ENCODE measurements around the gene MYH3.
"Not testable (repeated sequence)": the region's sequence is repeated elsewhere in the genome, so short reads cannot be mapped to it uniquely, and the experiment has no call there.

Gene MYH3

DNA sequence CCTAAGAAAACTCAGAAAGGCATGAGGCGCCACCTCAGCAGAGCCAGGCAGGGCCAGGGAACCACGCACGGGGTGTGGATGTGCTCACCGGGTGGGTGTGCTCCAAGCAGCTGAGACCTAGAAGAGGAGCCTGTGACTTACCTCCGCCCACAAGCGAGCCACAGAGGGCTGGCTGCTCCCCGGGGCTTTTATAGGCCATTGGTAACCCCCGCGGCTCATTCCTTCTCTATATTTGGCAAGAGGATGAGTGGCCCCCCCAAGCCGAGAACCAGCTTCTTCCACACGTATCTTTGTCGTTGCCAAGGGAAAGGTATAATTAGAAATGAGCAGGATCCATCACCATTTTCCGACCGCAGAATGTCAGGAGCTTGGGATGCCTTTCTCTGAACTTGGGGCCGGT is at the start of gene MYH3:
MYH3 (minus strand) TSS at position 162 of the 400 bp plus-strand sequence. CDS start 2,245 bp downstream, outside the sequence.
- DNase-seq = no peak

DNA sequence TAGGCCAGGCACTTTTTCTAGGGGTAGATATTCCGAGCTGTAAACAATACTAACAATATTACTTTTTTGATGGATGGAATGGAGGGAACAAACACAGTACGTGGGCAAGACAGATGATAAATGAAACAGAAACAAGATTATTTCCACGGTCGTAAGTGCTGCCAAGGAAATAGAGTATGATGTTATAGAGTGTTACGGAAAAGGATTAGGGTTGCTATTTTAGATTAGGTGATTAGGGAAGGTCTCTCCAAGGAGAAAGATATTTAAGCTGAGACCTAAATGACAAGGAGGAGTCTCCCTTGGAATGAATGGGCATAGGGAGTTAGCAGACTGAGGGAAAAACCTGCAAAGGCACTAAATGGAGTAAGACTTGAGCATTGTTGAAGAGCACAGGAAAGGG is 48.6 kb upstream of the MYH3 start:
- DNase-seq = no peak

DNA sequence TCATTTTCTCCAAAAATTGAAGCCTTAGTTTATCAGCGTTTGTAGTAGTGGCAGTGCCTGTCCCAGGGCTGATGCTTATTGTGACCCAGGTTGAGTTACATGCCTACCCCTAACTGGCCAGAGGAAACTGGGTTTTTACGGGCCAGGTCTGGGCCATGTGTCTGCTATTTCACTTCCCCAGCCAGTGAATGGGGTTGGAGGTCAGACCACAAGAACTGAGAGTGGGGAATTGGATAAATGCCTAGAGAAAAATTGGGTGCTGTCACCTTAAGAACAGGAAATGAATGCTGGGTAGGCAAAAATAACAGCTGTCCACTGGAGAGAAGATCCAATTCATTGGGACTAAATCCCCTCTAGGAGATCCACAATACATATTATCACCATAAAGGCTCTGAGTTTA is 45.5 kb upstream of the MYH3 start:
- no peak for DNase-seq

DNA sequence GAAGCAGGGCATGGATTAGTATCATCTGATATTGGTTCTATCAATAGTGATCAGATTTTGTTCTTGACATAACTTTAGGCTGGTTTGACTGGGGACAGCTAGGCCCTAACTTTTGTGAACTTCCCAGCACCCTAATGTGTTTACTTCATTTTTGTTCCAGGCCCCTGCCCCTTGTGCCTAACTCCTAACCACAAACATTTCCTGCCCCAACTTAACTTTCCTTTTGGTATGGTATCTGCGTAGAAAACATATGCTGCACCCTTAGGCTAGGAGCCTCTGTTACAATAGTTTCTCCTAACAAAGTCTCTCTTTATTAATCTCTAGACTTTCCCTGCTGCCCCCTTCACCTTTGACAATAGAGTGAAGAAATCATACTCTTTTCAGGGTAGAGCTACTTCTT is 42.7 kb upstream of the MYH3 start:
- peak; percentile 46 for DNase-seq

DNA sequence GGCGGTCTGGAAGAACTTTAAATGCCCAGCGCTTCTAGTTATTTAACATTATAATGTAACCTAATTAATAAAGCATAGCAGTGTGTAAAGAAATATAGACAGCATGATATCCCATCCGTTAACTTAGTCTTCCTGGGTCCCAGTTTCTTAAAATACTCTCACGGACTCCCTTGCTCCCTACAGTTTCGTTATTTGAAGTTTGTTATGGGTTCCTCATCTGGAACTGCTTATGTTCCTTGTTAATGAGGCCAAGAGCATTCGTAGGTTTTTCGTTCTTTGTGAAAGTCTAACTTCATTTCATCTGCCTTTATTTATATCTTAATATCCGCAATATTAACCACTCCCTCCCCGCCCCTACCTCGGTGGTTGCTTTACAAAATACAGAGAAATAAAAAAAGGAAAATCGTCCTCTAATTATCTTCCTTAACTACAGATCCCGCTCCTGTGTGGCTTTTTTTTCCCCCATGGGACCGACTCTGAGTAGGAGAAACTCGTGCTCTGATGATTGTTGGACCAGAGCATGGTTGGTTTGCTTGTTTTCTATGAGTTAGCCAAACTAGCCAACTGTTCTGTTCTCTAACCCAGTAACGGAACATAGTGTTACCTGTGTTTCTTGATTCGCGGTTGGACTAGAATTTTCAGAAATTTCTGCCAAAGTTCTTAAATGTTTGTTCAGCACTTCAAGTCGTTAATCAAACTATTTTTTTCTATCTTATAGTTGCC is 41.1 kb upstream of the MYH3 start:
- DNase-seq = peak; percentile 18

DNA sequence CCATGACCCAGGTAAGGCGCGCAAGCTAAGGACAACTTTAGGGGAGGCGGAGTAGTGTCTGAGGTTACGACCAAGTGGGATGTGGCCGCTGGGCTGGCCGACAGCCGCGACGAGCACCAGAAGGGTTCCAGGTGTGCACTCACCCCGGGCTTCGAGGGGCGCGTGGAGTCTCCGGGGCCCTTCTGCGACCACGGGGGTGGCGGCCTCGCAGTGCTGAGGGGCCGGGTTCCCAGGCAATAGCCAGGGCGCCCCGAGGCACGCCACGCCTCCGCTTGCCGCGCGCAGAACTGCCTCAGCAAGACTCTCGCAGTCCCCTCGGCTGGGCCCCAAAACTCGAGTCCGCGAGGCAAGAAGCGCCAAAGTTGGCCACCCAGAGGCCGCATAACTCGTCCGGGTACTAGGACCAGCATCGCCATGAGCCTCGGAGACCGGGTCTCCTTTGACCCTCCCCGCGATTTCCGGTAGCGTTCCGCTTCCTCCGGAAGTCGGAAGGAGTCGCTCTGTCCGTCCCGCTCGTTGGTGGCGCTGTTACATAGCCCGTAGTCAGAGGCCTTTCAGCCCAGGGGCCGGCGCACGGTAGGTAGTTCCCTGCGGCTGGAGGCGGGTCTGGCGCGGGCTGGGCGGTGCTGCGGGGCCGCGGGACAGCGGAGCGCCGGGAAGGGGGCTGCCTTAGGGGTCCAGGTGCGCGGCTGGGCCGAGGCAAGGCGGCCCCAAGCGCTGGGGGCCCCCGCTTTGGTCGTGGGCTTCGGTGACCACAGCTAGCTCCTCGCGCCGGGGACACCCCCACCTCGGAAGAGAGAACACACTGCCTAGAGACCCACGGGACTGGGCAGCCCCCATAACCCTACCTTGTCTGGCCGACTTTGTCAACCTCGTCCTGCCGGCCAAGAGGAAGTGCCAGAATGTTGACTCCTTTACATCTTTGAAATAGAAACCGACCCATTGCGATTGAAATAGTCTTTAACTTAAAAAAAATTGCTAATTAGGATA is 40.3 kb upstream of the MYH3 start, which contains the start of the genes ADPRM and SCO1:
ADPRM (plus strand) TSS at position 503 of the 990 bp plus-strand sequence. CDS start 7,333 bp downstream, outside the sequence.
SCO1 (minus strand) TSS at position 442 of the 990 bp plus-strand sequence; CDS start at position 416, 26 bp downstream.
- peak; percentile 96 for DNase-seq

DNA sequence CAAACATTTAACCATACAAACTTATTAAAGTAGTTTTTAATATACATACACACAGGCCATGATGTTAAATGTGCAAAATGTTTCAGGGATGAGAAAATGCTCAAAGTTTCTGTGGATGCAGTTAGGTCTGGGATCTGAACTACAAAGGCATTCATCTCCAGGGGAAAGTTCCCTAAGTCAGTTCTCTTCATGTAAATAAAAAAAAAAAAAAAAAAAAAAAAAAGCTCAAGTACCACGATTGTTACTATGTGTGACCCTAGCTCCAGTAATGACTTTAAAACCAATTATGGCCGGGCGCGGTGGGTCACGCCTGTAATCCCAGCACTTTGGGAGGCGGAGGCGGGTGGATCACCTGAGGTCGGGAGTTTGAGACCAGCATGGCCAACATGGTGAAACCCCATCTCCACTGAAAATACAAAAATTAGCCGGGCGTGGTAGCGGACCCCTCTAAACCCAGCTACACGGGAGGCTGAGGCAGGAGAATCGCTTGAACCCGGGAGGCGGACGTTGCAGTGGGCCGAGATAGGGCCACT is 38.8 kb upstream of the MYH3 start:
- DNase-seq = not testable (repeated sequence)

DNA sequence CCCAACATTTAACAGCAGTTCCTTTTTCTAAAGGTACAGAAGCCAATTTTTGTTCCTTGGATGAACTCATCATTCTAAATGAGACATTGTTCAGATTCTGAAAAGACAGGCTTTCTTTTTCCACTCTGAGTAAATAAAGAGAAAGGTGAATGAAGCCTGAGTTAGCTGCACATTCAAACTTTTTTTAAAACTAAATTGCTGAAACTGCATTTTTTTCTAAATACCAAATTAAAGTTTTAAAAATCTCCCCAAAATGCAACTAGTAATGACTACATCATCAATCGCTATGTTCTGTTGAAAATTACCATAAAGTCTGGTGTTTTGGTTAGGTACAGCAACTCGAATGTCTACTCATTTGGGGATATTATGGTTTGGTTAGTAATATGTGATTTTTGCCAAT is 30.4 kb upstream of the MYH3 start:
- DNase-seq = no peak

DNA sequence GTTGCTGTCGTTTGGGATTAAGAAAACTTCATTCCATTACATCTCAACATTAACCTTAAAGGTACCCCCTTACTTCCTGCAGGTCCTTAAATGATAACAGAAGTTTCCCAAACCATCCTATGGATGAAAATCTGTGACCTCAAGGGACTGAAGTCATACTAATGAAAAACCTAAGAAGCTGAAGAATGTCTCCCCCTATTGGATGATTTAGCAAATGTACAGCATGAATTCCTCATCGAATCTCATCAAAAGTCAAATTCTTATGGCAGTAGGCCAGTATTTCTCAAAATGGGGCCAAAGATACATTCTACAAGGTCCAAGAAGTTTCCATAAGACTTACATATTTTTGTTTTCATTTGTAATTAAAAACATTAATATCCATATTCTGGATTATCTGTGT is 26.7 kb upstream of the MYH3 start:
- DNase-seq = no peak

DNA sequence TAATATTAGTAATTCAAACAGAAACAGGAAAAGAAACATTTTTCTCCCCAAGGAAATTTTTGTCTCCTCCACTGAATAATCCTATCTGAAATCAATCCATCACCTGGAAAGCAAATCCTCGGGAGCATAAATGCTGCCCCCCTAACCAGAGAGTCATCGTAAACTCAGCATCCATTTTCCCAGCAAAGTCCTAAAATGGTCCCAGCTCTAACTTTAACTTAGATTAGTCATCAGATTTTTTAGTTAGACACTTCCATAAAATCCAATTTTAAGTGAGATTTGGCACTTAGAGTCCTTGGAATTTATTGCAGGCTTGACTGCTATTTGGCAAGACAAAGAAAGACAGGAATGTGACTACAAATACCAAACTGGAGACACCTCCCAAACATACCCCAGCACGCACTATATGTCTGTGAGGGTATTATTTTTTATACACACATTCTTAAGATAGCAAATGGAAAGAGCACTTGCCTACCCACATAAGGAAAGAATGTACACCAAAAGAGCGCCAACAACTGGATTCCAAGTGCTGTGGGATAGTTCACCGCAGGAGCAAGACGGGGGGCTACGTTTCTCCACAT is 24.8 kb upstream of the MYH3 start:
- DNase-seq = no peak

DNA sequence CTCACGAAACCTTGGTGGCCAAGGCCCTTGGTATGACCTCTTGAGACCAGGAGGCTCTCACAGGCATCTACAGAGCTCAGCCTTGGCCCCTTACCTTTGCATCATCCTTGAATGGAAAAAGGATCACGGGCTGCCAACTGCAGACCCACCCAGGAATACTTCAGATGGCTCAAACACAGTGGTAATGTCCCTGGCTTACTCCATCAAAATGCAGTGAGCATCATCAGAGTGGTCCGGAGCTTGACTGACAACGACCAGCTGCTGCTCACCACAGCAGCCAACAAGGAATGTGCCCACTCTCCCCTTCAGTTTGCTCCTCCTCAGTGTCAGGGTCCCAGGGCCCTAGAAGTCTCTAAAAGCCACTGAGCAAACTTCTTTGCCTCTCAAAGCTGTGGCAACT is 17.6 kb upstream of the MYH3 start:
- no peak for DNase-seq

DNA sequence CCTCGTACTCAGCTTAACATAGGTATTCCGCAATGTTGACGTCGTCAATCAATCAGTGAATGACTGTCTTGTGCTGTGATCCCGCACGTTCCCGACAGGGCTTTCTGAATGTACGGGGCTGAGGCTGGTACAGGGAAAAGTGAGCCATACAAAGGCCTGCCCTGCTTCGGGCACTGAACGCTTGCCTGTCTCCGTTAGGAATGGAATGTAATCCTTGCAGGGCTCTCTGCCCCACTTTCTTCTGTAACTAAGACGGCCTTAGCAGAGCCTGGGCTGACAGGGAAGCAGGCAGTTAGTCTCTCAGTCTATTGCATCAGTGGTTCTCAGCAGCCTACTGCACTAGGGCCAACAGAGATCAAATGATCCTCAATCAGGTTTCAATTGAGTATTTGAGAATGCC is 16.2 kb upstream of the MYH3 start:
- DNase-seq = no peak

DNA sequence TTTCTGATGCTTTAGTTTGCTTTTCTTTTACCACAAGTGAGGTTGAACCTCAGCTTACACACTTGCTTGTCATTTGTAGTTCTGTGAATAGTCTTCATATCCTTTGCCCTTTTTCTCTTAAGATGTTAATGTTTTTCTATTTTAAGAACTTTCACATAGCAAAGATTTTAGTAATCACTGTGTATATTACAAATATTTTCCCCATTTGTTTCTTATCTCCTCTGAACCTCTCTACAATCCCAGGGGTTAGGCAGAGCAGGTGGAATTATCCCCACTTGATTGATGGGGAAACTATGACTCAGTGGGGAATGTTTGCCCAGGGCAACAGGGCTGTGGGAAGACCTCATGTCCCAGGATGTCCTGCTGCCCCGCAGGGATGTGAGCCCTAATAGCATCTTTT is 11.7 kb upstream of the MYH3 start:
- DNase-seq = no peak

DNA sequence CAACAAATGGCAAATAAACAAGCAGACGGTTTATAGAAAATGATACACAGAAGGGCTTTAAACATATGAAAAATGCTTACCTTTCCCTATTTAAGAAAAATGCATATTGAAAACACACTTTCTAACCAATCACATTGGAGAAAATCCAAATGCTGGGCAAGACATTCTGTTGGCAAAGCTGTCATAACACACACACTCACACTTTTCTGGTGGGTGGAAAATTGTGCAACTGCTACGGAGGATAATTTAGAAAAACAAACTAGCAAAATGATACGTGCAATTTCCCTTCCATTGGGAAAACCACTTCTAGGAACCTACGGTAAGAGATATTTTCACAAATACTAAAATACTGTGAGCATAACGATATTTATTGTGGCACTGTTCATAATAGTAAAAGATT is 9.8 kb upstream of the MYH3 start:
- no peak for DNase-seq

DNA sequence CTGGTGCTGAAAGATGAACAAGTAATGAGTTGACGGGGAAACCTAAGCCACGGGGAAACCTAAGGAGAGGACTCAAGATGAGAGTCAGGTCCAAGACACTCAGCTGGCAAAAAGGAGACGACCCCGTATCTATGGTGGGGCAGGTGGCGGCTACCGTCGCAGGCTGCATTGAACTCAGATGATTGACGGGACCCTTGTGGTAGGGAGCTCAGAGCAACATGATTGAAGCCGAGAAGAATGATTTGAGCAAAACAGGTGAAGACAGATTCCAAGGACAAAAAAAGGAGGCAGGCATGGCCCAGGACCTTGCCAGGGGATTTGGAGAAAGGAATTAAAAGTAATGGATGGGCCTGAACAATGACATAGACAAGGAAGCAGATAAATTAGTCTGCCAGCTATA is 7.5 kb upstream of the MYH3 start:
- no peak for DNase-seq

DNA sequence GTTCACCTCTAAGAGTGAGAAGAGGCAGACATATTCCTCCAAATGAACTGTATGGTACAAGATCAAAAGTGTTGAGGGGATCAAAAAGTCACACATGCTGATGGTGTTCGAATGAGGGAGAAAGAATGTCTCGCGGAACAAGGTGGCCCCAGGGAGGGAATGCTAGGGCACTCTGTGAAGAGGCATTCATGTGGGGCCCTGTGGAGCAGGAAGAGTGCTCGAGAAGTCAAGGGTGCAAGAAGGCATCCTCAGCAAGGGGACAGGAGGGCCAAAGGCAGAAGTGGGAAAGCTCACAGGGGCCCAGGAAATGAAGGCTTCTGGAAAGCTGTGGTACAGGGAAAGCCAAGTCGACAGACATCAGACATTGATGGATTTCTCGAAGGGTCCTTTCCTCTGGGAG is 6.1 kb upstream of the MYH3 start:
- DNase-seq = no peak

DNA sequence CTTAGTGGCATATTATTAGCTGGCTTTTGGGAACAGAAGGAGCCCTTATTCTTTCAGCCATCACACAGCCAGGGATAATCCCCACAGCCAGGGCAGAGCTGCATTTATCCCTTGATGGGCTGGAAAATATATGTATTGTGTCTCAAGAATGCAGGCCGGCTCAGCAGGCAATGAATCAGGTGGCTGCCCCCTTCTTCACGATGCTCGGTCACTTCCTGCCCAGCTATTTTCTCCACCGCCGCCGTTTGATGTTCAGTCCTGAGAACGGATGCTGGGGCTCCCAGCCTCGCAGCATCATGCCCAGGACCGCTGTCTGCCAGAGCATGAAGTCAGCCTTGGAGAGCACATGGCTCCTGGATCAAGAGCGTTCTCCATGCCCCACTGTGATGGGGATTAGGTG is 4.3 kb upstream of the MYH3 start:
- no peak for DNase-seq

DNA sequence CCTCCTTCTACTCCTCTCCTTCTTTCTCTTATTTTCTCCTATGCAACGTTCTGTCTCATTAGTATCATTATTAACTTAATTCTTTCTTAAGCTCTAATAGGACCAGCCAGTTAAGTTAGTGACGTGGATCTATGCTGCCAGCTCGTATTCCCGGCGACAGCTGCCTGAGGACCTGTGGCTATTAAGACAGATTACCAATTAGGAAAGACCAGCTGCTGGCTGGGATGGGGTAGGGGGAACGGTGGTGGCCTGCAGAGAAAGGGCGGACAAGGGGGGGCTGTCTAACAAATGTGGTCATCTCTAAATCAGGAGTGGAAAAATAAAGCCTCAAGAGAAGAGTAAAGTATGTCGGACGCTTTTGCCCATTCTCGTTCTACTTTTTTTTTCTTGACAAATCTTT is 770 bp upstream of the MYH3 start:
- DNase-seq = no peak

DNA sequence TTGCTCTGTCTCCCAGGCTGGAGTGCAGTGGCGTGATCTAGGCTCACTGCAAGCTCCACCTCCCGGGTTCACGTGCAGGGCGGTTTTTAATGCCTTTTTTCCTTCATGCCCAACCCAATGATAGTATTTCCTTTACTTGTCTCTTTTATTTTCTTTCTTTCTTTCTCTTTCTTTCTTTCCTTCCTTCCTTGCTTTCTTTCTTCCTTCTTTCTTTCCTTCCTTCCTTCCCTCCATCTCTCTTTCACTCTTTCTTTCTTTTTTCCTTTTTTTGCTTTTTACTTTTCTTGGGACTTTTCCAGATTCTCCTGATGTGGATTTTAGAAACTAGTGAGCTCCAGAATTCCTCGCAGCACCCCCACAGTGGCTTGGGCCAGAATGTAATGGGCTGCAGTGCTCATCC is 3.1 kb downstream of the MYH3 start:
- DNase-seq = no peak

DNA sequence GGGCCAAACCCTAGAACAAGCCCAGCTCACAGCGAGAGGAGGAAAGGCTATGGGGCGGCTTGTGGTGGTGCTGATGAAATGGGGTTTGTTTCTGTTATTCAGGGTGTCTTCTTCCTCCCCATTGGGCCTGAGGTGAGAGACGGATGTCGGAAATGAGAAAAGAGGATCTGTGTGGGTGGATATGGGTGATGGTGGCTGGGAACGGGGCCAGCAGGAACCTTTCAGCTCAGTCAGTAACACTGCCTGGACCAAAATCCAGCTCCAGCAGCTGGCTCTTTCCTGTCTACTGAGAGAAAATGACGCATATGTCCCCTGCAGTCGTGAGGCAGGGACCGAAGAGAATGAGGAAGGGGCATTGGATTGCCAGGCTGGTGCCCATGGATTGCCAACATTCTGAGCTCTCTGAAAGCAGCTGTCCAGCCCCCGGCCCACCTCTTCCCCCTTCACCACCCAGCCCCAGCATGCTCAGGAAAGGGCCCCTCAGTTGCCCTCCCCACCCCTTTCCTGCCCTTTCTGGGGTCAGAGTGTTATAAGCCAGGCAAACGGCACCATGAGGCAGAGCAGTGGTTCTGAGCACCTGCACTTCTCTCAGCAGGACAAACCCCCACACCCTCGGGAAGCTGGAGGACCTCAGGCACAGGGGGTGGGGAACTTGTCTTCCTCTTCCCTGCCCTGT is 4.0 kb downstream of the MYH3 start:
- DNase-seq = peak; percentile 22

DNA sequence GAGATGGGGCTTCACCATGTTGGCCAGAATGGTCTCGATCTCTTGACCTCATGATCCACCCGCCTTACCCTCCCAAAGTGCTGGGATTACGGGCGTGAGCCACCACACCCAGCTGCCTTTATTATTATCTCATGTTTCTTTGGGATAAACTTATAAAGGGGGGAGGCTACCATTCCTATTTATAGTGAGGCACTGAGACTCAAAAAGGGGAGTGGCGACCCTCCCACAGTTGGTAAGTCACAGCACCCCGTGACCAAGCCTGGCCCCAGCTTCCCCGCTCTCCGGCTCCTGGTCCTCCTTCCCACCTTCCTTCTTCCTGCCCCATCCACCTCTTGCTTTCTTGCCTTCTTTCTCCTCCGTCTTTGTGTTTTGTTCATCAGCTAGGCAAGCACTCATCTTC is 5.2 kb downstream of the MYH3 start:
- no peak for DNase-seq

DNA sequence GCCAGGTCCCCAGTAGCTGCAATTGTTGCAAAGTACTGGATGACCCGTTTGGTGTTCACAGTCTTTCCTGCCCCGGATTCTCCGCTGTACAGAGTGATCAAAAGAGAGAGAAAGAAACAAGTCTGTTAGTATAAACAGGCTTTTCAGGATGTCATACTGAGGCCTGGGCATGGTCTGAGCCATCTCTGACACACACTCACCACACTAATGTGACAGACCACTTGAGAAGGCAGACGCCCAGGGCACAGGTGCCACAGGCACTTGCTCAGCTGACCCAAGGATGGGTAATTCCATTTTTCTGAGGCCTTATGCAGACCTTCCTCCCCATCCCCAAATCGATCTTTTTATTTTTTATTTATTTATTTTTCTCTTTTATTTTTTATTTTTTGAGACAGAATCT is 7.5 kb downstream of the MYH3 start:
- no peak for DNase-seq

DNA sequence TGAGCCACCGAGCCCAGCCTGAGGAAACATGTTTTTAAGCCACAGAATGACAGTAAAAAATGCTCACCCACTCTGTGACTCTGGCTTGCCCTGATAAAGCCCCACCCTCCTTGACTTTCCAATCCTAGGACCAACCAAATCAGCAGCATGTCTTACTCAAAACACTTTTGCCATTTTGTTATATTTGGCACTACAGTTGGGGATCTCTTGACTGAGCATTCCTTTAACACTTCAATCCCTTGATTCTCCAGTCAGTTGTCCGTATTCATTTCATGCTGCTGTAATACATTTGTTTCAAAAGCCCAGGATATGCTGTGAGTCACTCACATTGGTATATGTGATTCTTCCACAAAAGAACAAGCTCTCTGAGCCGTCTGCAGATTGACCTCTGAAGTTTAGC is 8.2 kb downstream of the MYH3 start:
- DNase-seq = no peak
